Astrocyte of the spinal cord (primary cell): ENCODE measurements around the gene FOXD2.

Experiments used
- DNase-seq: peaks from one replicate; pipeline ENCODE4 v3.0.0; 2011; ENCODE audit warnings: low read depth, low spot score
- H3K4me3 ChIP-seq: 2 replicates; pipeline ENCODE4 v1.5.1; 2011; ENCODE audit warnings: low read depth, mild to moderate bottlenecking, low read length, moderate library complexity
- CTCF ChIP-seq: IDR thresholded peaks from 2 replicates; pipeline ENCODE4 v1.5.1; 2012; ENCODE audit warnings: low read depth, mild to moderate bottlenecking, low read length, inconsistent platforms
- in situ Hi-C: cut with HindIII; loops from 2 replicates; pipeline ENCODE4 v1.10.0; 2017; ENCODE audit warnings: low sequenced_read_pairs

Gene FOXD2

GRCh38 chr1:47412437-47412836 is 25.4 kb upstream of the FOXD2 start:
- in situ Hi-C loops = no loop called here
- H3K4me3 ChIP-seq = no peak overlapping the region
- no peak for DNase-seq
- TF ChIP-seq CTCF = no peak

- H3K4me3 ChIP-seq = peak within 1 kb of the TSS; percentile 13
- in situ Hi-C loops = no loop called here
- TF ChIP-seq CTCF = no peak
- no peak for DNase-seq
Measured at GRCh38 chr1:47415728-47416318, 22.0 kb upstream of the FOXD2 start, which contains the start of gene FOXE3. TSS of gene FOXE3 (plus strand) at chr1:47416285. CDS start at chr1:47416316, 31 bp downstream.

- no peak for TF ChIP-seq CTCF
- DNase-seq = no peak
- peak overlapping the region; percentile 13 for H3K4me3 ChIP-seq
- in situ Hi-C loops = no loop called here
Measured at GRCh38 chr1:47416319-47417169, 21.3 kb upstream of the FOXD2 start.

- H3K4me3 ChIP-seq = no peak overlapping the region
- DNase-seq = no peak
- TF ChIP-seq CTCF = no peak
- in situ Hi-C loops = no loop called here
Measured at GRCh38 chr1:47417170-47418044, 20.4 kb upstream of the FOXD2 start.

GRCh38 chr1:47418122-47418521 is 19.7 kb upstream of the FOXD2 start:
- no peak overlapping the region for H3K4me3 ChIP-seq
- in situ Hi-C loops = no loop called here
- DNase-seq = no peak

More at GRCh38 chr1:47418122-47418521, 19.7 kb upstream of the FOXD2 start:
- TF ChIP-seq CTCF = no peak
